ENCODE measurements around the gene ALX3.

Gene ALX3

DNA sequence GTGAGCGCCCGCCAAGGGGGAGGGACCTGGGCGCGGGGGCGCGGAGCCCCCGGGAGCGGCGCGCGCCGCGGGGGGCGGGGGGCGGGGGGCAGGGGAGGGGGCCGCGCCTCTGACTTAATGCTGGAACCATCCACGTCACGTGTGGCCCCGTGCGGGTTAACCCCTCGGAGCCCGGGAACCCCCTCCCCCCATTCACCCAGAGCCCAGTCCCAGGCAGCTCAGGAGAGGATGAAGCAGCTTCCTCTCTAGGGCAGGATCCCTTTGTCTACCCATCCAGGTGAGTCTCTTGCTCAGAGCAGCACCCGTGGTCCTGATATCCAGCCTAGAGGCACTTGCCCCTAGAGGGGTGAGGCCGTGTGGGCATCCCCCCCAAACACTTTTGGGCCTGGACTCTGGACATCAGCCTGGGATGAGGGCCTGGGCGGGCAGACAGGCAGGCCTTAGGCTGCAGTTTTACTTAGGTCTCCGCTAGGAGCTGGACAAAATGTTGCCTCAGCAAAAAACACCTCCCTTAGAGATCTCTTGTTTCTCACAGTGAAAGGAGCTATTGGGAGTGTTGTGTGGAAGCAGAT is at the start of gene ALX3:
TSS of gene ALX3 (minus strand) at position 2 of the 572 bp plus-strand sequence. CDS start 60 bp downstream, outside the sequence.
- DNase-seq (ENCODE audit: low read depth in 2 of 2), result no peak

- DNase-seq (ENCODE audit: low read depth in 2 of 2), result no peak
Observed at GRCh38 chr1:110119843-110120242, 49.4 kb upstream of the ALX3 start.

- no peak for DNase-seq (ENCODE audit: low read depth in 2 of 2)
Observed at GRCh38 chr1:110118636-110119396, 48.3 kb upstream of the ALX3 start.

- DNase-seq (ENCODE audit: low read depth in 2 of 2), result no peak
Observed at GRCh38 chr1:110114784-110115183, 44.3 kb upstream of the ALX3 start.

DNA sequence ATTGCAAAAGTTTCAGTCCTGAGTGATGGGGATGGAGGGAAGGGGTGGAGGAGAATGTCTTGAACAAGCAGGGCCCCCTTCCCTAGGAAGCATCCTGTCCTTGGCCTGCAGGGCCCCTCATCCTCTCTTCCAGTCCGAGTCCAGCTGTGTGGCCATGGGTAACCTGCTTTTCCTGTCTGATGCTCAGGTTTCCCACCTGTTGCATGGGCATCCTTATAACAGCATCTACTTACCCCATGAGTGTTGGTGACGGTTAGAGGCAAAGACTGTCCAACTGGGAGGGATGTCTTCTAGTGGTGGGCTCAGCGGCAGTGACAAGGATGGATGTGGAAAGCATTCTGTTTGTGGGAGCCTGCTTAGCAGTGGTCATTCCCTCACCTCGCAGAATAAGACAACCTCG is 43.7 kb upstream of the ALX3 start:
- DNase-seq (ENCODE audit: low read depth in 2 of 2), result no peak

- DNase-seq (ENCODE audit: low read depth in 2 of 2), result no peak
Observed at GRCh38 chr1:110113551-110113950, 43.1 kb upstream of the ALX3 start.

- no peak for DNase-seq (ENCODE audit: low read depth in 2 of 2)
Observed at GRCh38 chr1:110112656-110113055, 42.2 kb upstream of the ALX3 start.

DNA sequence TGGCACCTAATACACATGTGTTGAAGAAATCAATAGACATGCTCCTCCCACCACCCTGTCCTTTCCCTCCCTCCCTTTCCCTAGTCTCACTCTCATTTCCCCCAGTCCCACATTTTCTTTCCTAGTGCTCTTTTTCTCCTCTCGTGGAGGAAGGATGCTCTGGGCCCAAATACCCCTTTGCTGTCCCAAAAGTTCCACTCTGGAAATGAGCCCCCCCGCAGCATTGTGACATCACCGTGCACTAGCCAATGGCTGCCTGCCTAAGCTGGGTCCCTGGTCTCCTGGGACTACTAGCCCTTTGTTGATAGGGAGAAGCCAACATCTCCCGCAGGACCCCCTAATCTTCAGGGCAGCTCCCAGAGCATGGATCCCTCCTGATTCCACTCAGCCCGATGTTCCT is 41.7 kb upstream of the ALX3 start, which contains the start of gene UBL4B:
TSS of gene UBL4B (plus strand) at position 301 of the 400 bp plus-strand sequence. CDS start at position 393, 92 bp downstream.
- no peak for DNase-seq (ENCODE audit: low read depth in 2 of 2)

DNA sequence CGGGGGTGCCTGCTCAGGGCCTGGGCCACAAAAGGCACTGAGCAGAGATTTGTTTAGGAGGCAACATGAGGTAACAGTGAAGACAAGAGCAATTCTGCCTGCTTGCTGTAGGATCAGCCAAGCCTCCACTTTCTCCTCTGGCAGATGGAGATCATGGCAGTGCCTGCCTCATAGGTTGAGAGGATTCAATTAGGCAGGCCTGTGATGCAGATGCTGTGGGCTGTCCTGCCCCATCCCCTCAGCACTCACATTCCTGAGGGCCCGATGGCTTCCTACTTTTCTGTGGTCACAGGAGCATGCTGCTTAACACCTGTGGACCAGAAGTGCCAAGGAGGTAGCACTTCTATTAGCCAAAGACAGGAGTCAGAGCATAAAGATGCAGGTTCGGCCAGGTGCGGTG is 40.6 kb upstream of the ALX3 start:
- DNase-seq (ENCODE audit: low read depth in 2 of 2), result no peak

- DNase-seq (ENCODE audit: low read depth in 2 of 2), result no peak
Observed at GRCh38 chr1:110107867-110108469, 37.5 kb upstream of the ALX3 start.

GRCh38 chr1:110106013-110106941 is 35.8 kb upstream of the ALX3 start:
- DNase-seq (ENCODE audit: low read depth in 2 of 2), result peak in 1 of 2 donors; percentile 28

DNA sequence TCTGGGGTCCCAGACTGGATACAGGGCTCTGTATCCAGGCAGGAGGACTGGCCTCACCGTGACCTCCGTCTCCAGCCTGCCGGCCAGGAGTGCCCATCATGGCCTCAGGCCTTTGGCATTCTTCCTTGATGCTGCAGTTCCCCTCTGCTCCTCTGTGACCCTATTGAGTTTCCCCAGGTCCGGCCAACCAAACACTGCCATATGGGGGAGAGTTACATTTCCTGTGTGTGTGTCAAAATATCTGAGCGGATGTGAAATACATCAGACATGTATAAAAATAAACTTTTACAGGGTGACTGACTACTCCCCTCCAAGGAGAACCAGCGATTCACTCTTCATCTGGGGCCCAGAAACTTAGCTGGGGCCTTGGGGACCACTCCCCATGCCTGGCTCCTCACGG is 31.6 kb upstream of the ALX3 start:
- no peak for DNase-seq (ENCODE audit: low read depth in 2 of 2)

DNA sequence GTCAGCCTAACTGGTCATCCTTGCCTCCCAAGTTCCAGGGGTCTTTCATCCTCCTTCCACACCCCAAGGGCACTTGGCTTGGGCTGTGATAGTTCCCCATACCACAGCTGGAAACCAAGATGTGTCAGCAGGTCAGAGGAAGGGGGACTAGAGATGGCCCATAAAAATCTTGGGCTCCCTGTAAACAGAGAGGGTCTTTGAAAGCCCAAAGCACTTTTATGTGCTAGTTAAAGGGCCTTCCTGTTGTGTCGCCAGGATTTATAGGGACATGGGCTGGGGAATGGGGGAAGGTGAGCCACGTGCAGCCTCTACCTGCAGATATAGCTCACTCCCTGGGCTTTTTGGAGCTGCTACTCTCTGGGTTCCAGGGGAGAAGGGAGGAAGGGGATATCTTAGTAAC is 29.9 kb upstream of the ALX3 start:
- no peak for DNase-seq (ENCODE audit: low read depth in 2 of 2)

DNA sequence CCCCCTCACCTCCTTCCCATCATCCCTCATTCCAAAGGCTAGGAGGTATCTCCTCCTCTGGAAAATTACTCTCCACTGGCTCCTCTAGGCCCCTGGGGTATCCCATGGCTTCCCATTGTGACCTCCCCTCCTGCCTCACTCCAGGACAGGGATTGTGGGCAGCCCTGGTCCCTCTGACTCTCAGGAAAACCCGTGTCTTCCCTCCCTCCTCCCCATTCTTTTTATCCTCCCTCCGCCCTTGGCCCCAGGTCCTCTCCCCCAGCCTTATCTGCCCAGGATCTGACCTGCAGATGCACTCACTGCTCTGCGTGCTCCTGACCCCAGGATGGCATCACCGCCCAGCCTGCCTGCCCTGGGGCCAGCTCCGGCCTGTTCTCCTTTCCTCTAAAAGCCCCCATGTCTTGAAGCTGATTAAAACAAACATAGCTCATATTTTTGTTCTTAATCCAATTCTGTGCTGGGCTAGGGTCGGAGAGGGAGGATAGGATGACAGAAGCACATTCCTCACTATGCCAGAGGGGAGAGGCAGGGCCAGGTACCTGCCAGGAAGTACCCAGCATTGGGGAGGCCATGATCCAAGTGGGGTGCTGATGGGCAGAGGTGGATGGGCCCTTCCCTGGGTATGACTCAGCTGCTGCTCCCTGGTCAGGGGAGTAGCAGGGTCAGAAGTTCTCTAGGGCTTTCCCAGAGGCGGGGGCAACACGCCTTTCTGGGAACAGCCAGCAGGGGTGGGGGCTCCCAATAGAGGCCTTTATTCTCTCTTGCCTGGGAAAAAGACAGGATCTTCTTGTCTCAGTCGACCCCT is 28.0 kb upstream of the ALX3 start:
- DNase-seq (ENCODE audit: low read depth in 2 of 2), result no peak

DNA sequence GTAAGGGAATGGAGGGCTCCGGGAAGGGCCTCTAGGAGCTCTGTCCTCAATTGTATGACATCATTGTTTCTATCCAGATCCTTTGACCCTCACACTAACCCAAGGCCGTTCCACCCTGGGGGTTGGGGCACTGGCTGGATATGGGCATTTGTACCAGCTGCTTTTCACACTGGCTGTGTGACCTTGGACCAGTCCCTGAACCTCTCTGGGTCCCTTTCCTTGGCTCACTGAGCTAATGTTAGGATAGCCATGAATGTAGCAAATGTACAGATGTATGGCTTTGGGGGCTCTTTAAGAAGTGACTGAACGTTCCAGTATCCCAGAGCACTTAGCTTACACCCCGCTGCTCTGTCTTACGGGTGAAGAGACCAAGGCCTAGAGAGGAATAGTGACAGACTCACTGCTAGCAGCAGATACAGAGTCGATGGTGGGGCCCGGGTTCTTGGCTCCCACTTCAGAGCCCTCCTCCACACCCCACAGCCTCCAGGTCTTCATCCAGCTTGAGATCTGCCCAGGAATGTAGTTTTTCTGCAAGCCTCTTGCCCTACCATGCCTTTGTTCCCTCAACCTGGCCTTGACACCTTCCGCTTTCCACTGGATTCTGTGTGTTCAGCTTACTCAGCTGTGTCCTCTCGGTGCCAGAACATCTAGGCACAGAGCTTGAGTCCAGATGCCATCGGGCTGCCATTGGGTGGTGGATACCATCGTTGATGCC is 27.2 kb upstream of the ALX3 start:
- no peak for DNase-seq (ENCODE audit: low read depth in 2 of 2)

- no peak for DNase-seq (ENCODE audit: low read depth in 2 of 2)
Observed at GRCh38 chr1:110094931-110095654, 24.6 kb upstream of the ALX3 start.

- DNase-seq (ENCODE audit: low read depth in 2 of 2), result no peak
Observed at GRCh38 chr1:110092991-110093390, 22.5 kb upstream of the ALX3 start.

DNA sequence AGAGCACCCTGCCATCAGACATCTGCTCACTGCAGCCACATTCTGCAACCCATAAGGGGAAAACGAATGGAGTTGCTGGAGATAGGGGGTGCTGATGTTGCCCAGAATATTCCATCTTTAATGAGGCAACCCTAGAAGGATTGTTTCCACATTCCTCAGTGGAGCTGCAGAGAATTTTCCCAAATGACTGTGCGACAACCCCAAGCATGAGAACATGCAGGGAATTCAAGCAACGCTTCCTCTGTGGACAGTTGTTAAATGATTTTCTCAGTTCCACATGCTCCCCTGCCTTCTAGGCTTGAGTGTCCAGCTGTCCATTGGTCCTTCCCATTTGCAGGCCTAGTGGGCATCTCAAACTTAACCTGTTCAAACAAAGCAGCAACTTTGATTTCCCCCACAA is 21.3 kb upstream of the ALX3 start:
- no peak for DNase-seq (ENCODE audit: low read depth in 2 of 2)

DNA sequence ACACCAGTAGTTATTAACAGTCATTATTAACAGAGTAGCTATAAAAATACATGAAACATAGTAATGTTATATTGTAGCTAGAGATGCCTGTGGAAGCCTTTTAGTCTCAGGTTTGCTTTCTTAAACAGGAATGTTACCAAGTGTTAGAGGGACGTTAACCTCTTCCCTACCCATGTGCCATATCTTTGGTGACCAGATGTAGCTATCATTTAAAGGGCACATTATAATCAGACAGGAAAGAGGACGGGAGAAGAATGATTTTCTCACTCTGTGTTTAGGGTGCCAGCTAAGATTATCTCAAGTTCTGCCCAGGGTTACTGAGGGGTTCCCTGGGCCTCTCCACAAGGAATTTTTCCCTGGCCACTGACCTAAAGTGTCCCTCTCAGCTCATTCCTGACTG is 20.9 kb upstream of the ALX3 start:
- no peak for DNase-seq (ENCODE audit: low read depth in 2 of 2)

Data from stimulated activated CD8-positive, alpha-beta memory T cell treated with anti-CD3 and anti-CD28 coated beads, Interleukin-7, amount 100 ng/mL, for 1 hour (primary cell).